ENCODE data around the gene ST14.

DNA sequence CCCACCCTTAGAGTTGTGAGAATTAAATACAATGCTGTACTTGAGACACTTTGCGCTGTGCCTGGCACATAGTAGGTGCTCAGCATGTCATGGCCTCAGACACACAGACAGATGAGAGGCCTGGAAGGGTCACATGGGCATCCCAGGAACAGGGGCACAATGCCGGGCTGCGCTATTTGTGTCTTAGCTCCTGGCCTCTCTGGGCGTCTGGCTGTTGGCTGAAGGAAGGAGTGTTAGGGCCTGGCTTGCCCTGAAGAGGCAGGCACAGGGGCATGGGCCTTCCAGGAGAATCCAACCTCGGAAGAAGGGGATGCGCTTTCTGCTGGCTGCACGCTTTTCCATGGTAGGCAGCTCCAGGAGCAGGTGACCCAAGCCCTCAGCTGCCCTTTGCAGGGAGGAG lies 41.4 kb downstream of the ST14 start:
- TF ChIP-seq POLR2A (IDR thresholded peaks at IDR 0.05) (no peak), POLR2AphosphoS5 (IDR thresholded peaks at IDR 0.05) (no peak)
- TF ChIP-seq, protein P1, sequence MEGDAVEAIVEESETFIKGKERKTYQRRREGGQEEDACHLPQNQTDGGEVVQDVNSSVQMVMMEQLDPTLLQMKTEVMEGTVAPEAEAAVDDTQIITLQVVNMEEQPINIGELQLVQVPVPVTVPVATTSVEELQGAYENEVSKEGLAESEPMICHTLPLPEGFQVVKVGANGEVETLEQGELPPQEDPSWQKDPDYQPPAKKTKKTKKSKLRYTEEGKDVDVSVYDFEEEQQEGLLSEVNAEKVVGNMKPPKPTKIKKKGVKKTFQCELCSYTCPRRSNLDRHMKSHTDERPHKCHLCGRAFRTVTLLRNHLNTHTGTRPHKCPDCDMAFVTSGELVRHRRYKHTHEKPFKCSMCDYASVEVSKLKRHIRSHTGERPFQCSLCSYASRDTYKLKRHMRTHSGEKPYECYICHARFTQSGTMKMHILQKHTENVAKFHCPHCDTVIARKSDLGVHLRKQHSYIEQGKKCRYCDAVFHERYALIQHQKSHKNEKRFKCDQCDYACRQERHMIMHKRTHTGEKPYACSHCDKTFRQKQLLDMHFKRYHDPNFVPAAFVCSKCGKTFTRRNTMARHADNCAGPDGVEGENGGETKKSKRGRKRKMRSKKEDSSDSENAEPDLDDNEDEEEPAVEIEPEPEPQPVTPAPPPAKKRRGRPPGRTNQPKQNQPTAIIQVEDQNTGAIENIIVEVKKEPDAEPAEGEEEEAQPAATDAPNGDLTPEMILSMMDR (IDR thresholded peaks at IDR 0.05): no peak
